WTC11 (cell line): Measurements from ENCODE around the gene CLDN7. TPM values are rescaled to one million over a fixed set of nuclear protein-coding genes. Genes with fewer than 3 reads are reported as not detected.

Experiments
- ATAC-seq: fragments of 200-7000 bp; cut with Tn5 transposase; 2 replicates; pipeline ENCODE4 v1.10.0; 2021; ENCODE audit warnings: mild to moderate bottlenecking, moderate library complexity
- CTCF ChIA-PET: fragments of 300-600 bp; sonication (Branson Sonifier 250); formaldehyde crosslinking; loops from one replicate; lab custom pipeline; 2021; ENCODE audit warnings: antibody characterized with exemption; lab: Charles Lee
- POLR2A ChIA-PET: fragments of 350-600 bp; sonication (Branson Sonifier 250); formaldehyde crosslinking; loops from one replicate; lab custom pipeline; 2021; ENCODE audit warnings: antibody characterized with exemption; lab: Charles Lee
- DNase-seq: peaks from one replicate; pipeline ENCODE4 v3.0.0; 2021; ENCODE audit warnings: low spot score
- H3K27ac Mint-ChIP-seq: 2 replicates; pipeline ENCODE4 v1.8.0; 2021; ENCODE audit warnings: mixed read lengths
- H3K27me3 Mint-ChIP-seq: 2 replicates; pipeline ENCODE4 v1.8.0; 2021; ENCODE audit warnings: low read depth, mild to moderate bottlenecking, moderate library complexity, mixed read lengths
- H3K36me3 Mint-ChIP-seq: 2 replicates; pipeline ENCODE4 v1.8.0; 2021; ENCODE audit warnings: mixed read lengths
- H3K4me1 Mint-ChIP-seq: 2 replicates; pipeline ENCODE4 v1.8.0; 2022; ENCODE audit warnings: mixed read lengths
- H3K4me3 Mint-ChIP-seq: 2 replicates; pipeline ENCODE4 v1.8.0; 2021; ENCODE audit warnings: mild to moderate bottlenecking, moderate library complexity, mixed read lengths
- H3K9me3 Mint-ChIP-seq: 2 replicates; pipeline ENCODE4 v1.8.0; 2021; ENCODE audit warnings: mixed read lengths
- CBFB ChIP-seq: sonication (generic); formaldehyde crosslinking; IDR thresholded peaks from 2 replicates; pipeline ENCODE4 v1.8.1; 2022; ENCODE audit warnings: mild to moderate bottlenecking, low read depth, missing genetic modification reagents
- CREM ChIP-seq: sonication (generic); formaldehyde crosslinking; IDR thresholded peaks from 2 replicates; pipeline ENCODE4 v1.8.1; 2022; ENCODE audit warnings: mild to moderate bottlenecking, missing genetic modification reagents, moderate library complexity
- FOXJ3 ChIP-seq: sonication (generic); formaldehyde crosslinking; IDR thresholded peaks from 2 replicates; pipeline ENCODE4 v1.9.0; 2021; ENCODE audit warnings: missing genetic modification reagents, mild to moderate bottlenecking, borderline replicate concordance
- HMGA2 ChIP-seq: fragments of 250-450 bp; sonication (Bioruptor Pico); IDR thresholded peaks from 2 replicates; pipeline ENCODE4 v1.4.0; 2021; ENCODE audit warnings: mild to moderate bottlenecking, moderate library complexity
- JAZF1 ChIP-seq: fragments of 250-450 bp; sonication (Bioruptor Pico); IDR thresholded peaks from 2 replicates; pipeline ENCODE4 v1.9.0; 2021; ENCODE audit warnings: moderate library complexity, mild to moderate bottlenecking, inconsistent platforms
- JUN ChIP-seq: sonication (generic); formaldehyde crosslinking; IDR thresholded peaks from 2 replicates; pipeline ENCODE4 v1.8.0; 2023; ENCODE audit warnings: mild to moderate bottlenecking, missing genetic modification reagents
- NFE2L1 ChIP-seq: sonication (generic); formaldehyde crosslinking; IDR thresholded peaks from 2 replicates; pipeline ENCODE4 v1.8.1; 2023; ENCODE audit warnings: missing genetic modification reagents
- NFYB ChIP-seq: sonication (generic); formaldehyde crosslinking; conservative IDR thresholded peaks from 2 replicates; pipeline ENCODE4 v1.8.0; 2022; ENCODE audit warnings: low read depth, missing genetic modification reagents
- NR1H2 ChIP-seq: sonication (generic); formaldehyde crosslinking; IDR thresholded peaks from 2 replicates; pipeline ENCODE4 v1.9.0; 2021; ENCODE audit warnings: mild to moderate bottlenecking, moderate library complexity, missing genetic modification reagents
- STAT6 ChIP-seq: sonication (generic); formaldehyde crosslinking; conservative IDR thresholded peaks from 2 replicates; pipeline ENCODE4 v1.8.1; 2023; ENCODE audit warnings: mild to moderate bottlenecking, low read depth, missing genetic modification reagents, moderate library complexity
- USF2 ChIP-seq: sonication (generic); formaldehyde crosslinking; IDR thresholded peaks from 2 replicates; pipeline ENCODE4 v1.8.1; 2023; ENCODE audit warnings: mild to moderate bottlenecking, missing genetic modification reagents, moderate library complexity
- ZNF138 ChIP-seq: sonication (generic); formaldehyde crosslinking; conservative IDR thresholded peaks from 2 replicates; pipeline ENCODE4 v1.8.1; 2022; ENCODE audit warnings: mild to moderate bottlenecking, moderate library complexity, missing genetic modification reagents
- ZNF219 ChIP-seq: sonication (generic); formaldehyde crosslinking; IDR thresholded peaks from 2 replicates; pipeline ENCODE4 v1.8.0; 2023; ENCODE audit warnings: missing genetic modification reagents, mild to moderate bottlenecking, borderline replicate concordance
- ZNF263 ChIP-seq: sonication (generic); formaldehyde crosslinking; IDR thresholded peaks from 2 replicates; pipeline ENCODE4 v1.8.1; 2022; ENCODE audit warnings: low read depth, mild to moderate bottlenecking, moderate library complexity, missing genetic modification reagents
- ZNF396 ChIP-seq: fragments of 250-450 bp; sonication (Bioruptor Pico); IDR thresholded peaks from 2 replicates; pipeline ENCODE4 v1.8.0; 2021; ENCODE audit warnings: mild to moderate bottlenecking, moderate library complexity, borderline replicate concordance
- total RNA-seq: library from RNA; stranded (reverse); gene quantifications from 3 replicates; pipeline ENCODE4 v1.2.3, GENCODE V29; 2021
- TF ChIP-seq, protein P1 (sequence below): sonication (generic); formaldehyde crosslinking; IDR thresholded peaks from 2 replicates; pipeline ENCODE4 v1.8.0; 2023; ENCODE audit warnings: missing genetic modification reagents
- TF ChIP-seq, protein P2 (sequence below): fragments of 250-450 bp; sonication (Bioruptor Pico); IDR thresholded peaks from 2 replicates; pipeline ENCODE4 v1.9.0; 2021; ENCODE audit warnings: mild to moderate bottlenecking
- TF ChIP-seq, protein P3 (sequence below): fragments of 250-450 bp; sonication (Bioruptor Pico); IDR thresholded peaks from 2 replicates; pipeline ENCODE4 v1.9.0; 2021; ENCODE audit warnings: mild to moderate bottlenecking, borderline replicate concordance
- TF ChIP-seq, protein P4 (sequence below): sonication (generic); formaldehyde crosslinking; IDR thresholded peaks from 2 replicates; pipeline ENCODE4 v1.8.0; 2022; ENCODE audit warnings: mild to moderate bottlenecking, missing genetic modification reagents

The CLDN7 gene
- total RNA-seq, 1 experiment from 2014 or later: 136 TPM

DNA sequence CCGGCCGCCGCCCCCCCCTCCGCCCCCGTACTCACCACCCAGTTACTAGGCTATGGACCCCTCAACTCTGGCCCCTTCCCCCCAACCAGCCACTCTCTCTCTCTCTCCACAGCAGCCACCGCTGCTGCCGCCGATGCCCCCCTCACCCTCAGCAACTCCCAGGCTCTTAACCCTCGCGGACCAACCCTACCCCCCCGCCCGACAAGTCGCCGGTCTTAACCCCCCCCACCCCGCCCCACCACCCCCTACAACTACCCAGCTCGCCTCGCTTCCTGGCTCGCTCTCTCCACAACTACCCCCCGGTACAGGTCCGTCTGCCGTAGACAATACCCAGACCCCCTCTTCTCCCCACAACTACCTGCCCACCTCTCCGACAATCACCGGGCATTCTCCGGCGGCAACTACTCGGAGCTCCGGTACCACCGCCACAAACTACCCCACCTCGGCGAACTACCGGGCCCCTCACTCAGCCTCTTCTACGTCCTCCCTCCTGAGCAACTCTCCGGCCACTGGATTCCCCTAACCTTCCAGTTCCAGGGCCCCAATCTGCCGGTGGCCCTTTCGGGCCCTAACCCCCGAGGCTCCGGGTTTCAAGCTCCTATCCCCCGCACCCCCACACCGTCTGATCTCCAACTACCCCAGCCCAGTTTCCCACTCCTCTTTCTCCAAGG is 23.7 kb downstream of the CLDN7 start:
- no peak for ATAC-seq
- H3K4me1 Mint-ChIP-seq: peaks cover 41% of the 10 kb centered on the region
- POLR2A ChIA-PET: interaction anchor here (1.6 to 1.8 kb wide), 2 partner anchors 18 to 91 kb away, joined by 4 to 8 read pairs; partner anchors contain the start of genes ACADVL and NEURL4

More for the DNA sequence above, 23.7 kb downstream of the CLDN7 start:
- peak overlapping the region; percentile 95 for H3K4me3 Mint-ChIP-seq
- CTCF ChIA-PET: interaction anchor here (2.0 to 6.0 kb wide), 3 partner anchors 18 to 42 kb away, joined by 10 to 36 read pairs (median 13); partner anchors contain the start of genes ACADVL and DLG4
- TF ChIP-seq, protein P1, sequence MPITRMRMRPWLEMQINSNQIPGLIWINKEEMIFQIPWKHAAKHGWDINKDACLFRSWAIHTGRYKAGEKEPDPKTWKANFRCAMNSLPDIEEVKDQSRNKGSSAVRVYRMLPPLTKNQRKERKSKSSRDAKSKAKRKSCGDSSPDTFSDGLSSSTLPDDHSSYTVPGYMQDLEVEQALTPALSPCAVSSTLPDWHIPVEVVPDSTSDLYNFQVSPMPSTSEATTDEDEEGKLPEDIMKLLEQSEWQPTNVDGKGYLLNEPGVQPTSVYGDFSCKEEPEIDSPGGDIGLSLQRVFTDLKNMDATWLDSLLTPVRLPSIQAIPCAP (CRISPR knock-in tag): no peak
- TF ChIP-seq NFE2L1 (CRISPR knock-in tag) (no peak), ZNF219 (CRISPR knock-in tag) (no peak), JUN (CRISPR knock-in tag) (no peak), ZNF263 (CRISPR knock-in tag) (no peak), ZNF396 (CRISPR knock-in tag) (no peak), NFYB (CRISPR knock-in tag) (no peak), ZNF138 (no peak), HMGA2 (no peak), STAT6 (no peak), FOXJ3 (CRISPR knock-in tag) (no peak), CREM (CRISPR knock-in tag) (no peak), NR1H2 (CRISPR knock-in tag) (no peak), USF2 (CRISPR knock-in tag) (no peak), CBFB (CRISPR knock-in tag) (no peak), JAZF1 (no peak)
- TF ChIP-seq, protein P2, sequence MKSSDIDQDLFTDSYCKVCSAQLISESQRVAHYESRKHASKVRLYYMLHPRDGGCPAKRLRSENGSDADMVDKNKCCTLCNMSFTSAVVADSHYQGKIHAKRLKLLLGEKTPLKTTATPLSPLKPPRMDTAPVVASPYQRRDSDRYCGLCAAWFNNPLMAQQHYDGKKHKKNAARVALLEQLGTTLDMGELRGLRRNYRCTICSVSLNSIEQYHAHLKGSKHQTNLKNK (CRISPR knock-in tag): no peak
- TF ChIP-seq, protein P3, sequence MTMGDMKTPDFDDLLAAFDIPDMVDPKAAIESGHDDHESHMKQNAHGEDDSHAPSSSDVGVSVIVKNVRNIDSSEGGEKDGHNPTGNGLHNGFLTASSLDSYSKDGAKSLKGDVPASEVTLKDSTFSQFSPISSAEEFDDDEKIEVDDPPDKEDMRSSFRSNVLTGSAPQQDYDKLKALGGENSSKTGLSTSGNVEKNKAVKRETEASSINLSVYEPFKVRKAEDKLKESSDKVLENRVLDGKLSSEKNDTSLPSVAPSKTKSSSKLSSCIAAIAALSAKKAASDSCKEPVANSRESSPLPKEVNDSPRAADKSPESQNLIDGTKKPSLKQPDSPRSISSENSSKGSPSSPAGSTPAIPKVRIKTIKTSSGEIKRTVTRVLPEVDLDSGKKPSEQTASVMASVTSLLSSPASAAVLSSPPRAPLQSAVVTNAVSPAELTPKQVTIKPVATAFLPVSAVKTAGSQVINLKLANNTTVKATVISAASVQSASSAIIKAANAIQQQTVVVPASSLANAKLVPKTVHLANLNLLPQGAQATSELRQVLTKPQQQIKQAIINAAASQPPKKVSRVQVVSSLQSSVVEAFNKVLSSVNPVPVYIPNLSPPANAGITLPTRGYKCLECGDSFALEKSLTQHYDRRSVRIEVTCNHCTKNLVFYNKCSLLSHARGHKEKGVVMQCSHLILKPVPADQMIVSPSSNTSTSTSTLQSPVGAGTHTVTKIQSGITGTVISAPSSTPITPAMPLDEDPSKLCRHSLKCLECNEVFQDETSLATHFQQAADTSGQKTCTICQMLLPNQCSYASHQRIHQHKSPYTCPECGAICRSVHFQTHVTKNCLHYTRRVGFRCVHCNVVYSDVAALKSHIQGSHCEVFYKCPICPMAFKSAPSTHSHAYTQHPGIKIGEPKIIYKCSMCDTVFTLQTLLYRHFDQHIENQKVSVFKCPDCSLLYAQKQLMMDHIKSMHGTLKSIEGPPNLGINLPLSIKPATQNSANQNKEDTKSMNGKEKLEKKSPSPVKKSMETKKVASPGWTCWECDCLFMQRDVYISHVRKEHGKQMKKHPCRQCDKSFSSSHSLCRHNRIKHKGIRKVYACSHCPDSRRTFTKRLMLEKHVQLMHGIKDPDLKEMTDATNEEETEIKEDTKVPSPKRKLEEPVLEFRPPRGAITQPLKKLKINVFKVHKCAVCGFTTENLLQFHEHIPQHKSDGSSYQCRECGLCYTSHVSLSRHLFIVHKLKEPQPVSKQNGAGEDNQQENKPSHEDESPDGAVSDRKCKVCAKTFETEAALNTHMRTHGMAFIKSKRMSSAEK (CRISPR knock-in tag): no peak
- TF ChIP-seq, protein P4, sequence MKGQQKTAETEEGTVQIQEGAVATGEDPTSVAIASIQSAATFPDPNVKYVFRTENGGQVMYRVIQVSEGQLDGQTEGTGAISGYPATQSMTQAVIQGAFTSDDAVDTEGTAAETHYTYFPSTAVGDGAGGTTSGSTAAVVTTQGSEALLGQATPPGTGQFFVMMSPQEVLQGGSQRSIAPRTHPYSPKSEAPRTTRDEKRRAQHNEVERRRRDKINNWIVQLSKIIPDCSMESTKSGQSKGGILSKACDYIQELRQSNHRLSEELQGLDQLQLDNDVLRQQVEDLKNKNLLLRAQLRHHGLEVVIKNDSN: no peak
- no peak for DNase-seq
- H3K36me3 Mint-ChIP-seq: peaks cover 29% of the 10 kb centered on the region
- no peaks in the 10 kb centered on the region for H3K27me3 Mint-ChIP-seq
- H3K9me3 Mint-ChIP-seq: no peaks in the 10 kb centered on the region
- H3K27ac Mint-ChIP-seq: peak overlapping the region; percentile 93
